AG10803 (cell line): Measurements from ENCODE around the gene STK31.
"Not testable (repeated sequence)": the region's sequence is repeated elsewhere in the genome, so short reads cannot be mapped to it uniquely, and the experiment has no call there.

Experiments
- DNase-seq: peaks from one replicate; pipeline ENCODE4 v3.0.0; 2010; ENCODE audit warnings: low read depth
- H3K4me3 ChIP-seq: 2 replicates; pipeline ENCODE4 v1.5.1; 2011; ENCODE audit warnings: mild to moderate bottlenecking, low read length, control low read depth
- TF ChIP-seq, protein P1 (sequence below): conservative IDR thresholded peaks from 2 replicates; pipeline ENCODE4 v1.5.1; 2011; ENCODE audit warnings: mild to moderate bottlenecking, low read length, control low read depth, inconsistent platforms

The STK31 gene

GRCh38 chr7:23852988-23853387 lies 143.0 kb downstream of the STK31 start:
- no peak overlapping the region for H3K4me3 ChIP-seq
- TF ChIP-seq, protein P1, sequence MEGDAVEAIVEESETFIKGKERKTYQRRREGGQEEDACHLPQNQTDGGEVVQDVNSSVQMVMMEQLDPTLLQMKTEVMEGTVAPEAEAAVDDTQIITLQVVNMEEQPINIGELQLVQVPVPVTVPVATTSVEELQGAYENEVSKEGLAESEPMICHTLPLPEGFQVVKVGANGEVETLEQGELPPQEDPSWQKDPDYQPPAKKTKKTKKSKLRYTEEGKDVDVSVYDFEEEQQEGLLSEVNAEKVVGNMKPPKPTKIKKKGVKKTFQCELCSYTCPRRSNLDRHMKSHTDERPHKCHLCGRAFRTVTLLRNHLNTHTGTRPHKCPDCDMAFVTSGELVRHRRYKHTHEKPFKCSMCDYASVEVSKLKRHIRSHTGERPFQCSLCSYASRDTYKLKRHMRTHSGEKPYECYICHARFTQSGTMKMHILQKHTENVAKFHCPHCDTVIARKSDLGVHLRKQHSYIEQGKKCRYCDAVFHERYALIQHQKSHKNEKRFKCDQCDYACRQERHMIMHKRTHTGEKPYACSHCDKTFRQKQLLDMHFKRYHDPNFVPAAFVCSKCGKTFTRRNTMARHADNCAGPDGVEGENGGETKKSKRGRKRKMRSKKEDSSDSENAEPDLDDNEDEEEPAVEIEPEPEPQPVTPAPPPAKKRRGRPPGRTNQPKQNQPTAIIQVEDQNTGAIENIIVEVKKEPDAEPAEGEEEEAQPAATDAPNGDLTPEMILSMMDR: no peak
- DNase-seq: no peak

DNA sequence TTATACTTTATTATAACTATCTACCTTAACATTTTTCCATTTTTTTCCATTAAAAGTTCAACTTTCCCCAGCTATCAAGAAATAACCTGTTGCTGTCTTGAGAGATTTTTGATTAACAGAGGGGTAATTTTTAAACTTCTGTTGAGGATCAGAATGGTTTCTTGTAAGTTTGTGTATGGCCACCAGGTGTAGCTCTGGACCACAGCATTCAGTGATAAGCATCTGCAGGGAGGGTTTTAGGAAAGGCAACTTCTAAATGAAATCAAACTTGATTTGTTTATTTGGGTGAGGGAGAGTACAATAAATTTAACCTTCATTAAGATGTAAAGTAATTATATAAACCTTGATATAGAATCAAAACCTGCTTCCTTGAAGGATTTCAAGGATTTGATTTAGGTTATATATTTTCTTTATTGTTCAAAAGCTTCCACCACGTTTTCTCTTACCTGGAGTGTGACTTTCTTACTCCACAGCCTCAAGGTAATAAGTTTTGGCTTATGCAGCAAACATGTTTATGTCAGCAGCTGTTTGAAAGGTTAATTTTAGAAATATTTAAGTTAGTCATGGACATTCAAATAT lies 153.3 kb downstream of the STK31 start:
- no peak overlapping the region for H3K4me3 ChIP-seq
- TF ChIP-seq, protein P1: peak; percentile 61
- peak; percentile 18 for DNase-seq

- TF ChIP-seq, protein P1: no peak
- peak; percentile 38 for DNase-seq
- no peak overlapping the region for H3K4me3 ChIP-seq
Observed at GRCh38 chr7:23864973-23865372, 155.0 kb downstream of the STK31 start.

- no peak overlapping the region for H3K4me3 ChIP-seq
- DNase-seq: no peak
- TF ChIP-seq, protein P1: no peak
Observed at GRCh38 chr7:23873306-23873705, 163.3 kb downstream of the STK31 start.

- H3K4me3 ChIP-seq, DNase-seq: not testable (repeated sequence)
Observed at GRCh38 chr7:23876526-23876925, 166.5 kb downstream of the STK31 start.
